CD4-positive, alpha-beta T cell treated with Interleukin-15 for 4 hours (primary cell): ENCODE data around the gene PPFIBP1.
"Not testable (repeated sequence)": the region's sequence is repeated elsewhere in the genome, so short reads cannot be mapped to it uniquely, and the experiment has no call there.

Source experiments
- DNase-seq: peaks from one replicate; pipeline ENCODE4 v3.0.0-alpha.2; 2020; ENCODE audit warnings: low spot score

PPFIBP1 gene

GRCh38 chr12:27627853-27628469, 104.0 kb downstream of the PPFIBP1 start:
- not testable (repeated sequence) for DNase-seq

GRCh38 chr12:27630219-27630618, 106.2 kb downstream of the PPFIBP1 start:
- not testable (repeated sequence) for DNase-seq

GRCh38 chr12:27631365-27631764, 107.4 kb downstream of the PPFIBP1 start:
- no peak for DNase-seq

GRCh38 chr12:27631813-27632491, 107.9 kb downstream of the PPFIBP1 start:
- no peak for DNase-seq

GRCh38 chr12:27635349-27635972, 111.5 kb downstream of the PPFIBP1 start:
- DNase-seq = no peak

GRCh38 chr12:27636569-27636968, 112.6 kb downstream of the PPFIBP1 start:
- not testable (repeated sequence) for DNase-seq

- no peak for DNase-seq
Observed at GRCh38 chr12:27637524-27637923, 113.5 kb downstream of the PPFIBP1 start.

GRCh38 chr12:27639265-27639664, 115.3 kb downstream of the PPFIBP1 start:
- no peak for DNase-seq

GRCh38 chr12:27640566-27641200, 116.7 kb downstream of the PPFIBP1 start:
- not testable (repeated sequence) for DNase-seq

- not testable (repeated sequence) for DNase-seq
Observed at GRCh38 chr12:27642361-27642760, 118.4 kb downstream of the PPFIBP1 start.

GRCh38 chr12:27642892-27643291, 118.9 kb downstream of the PPFIBP1 start:
- not testable (repeated sequence) for DNase-seq

- no peak for DNase-seq
Observed at GRCh38 chr12:27644158-27644845, 120.3 kb downstream of the PPFIBP1 start.

GRCh38 chr12:27645671-27646070, 121.7 kb downstream of the PPFIBP1 start:
- DNase-seq = no peak

GRCh38 chr12:27646149-27646548, 122.1 kb downstream of the PPFIBP1 start:
- DNase-seq = no peak

- no peak for DNase-seq
Observed at GRCh38 chr12:27650011-27650410, 126.0 kb downstream of the PPFIBP1 start.

GRCh38 chr12:27651201-27651600, 127.2 kb downstream of the PPFIBP1 start:
- DNase-seq = no peak

- peak; percentile 46 for DNase-seq
Observed at GRCh38 chr12:27652174-27652763, 128.3 kb downstream of the PPFIBP1 start.

GRCh38 chr12:27653661-27654060, 129.7 kb downstream of the PPFIBP1 start:
- DNase-seq = no peak

- not testable (repeated sequence) for DNase-seq
Observed at GRCh38 chr12:27655476-27655875, 131.5 kb downstream of the PPFIBP1 start.

- no peak for DNase-seq
Observed at GRCh38 chr12:27657296-27657695, 133.3 kb downstream of the PPFIBP1 start.

GRCh38 chr12:27665704-27666103, 141.7 kb downstream of the PPFIBP1 start:
- DNase-seq = no peak

GRCh38 chr12:27666510-27666909, 142.5 kb downstream of the PPFIBP1 start:
- no peak for DNase-seq
